HT-29 (cell line): ENCODE measurements around the gene SNTA1. TPM values are rescaled to one million over a fixed set of nuclear protein-coding genes. Genes with fewer than 3 reads are reported as not detected.
A peak's percentile ranks its signal among the peaks of the same experiment; 100 is the strongest.
"Not testable (repeated sequence)": the region's sequence is repeated elsewhere in the genome, so short reads cannot be mapped to it uniquely, and the experiment has no call there.

Experiments
- DNase-seq: peaks from one replicate; pipeline ENCODE4 v3.0.0-alpha.2; 2015; ENCODE audit warnings: low spot score
- total RNA-seq: library from RNA; depleted of rRNA; stranded (reverse); fragments of >200 nt; shearing (Covaris generic); gene quantifications from 2 replicates; pipeline ENCODE4 v1.2.3, GENCODE V29; 2014; rRNA removed

Gene SNTA1
- 0.42 and 1.2 TPM in 2 replicates for total RNA-seq

DNA sequence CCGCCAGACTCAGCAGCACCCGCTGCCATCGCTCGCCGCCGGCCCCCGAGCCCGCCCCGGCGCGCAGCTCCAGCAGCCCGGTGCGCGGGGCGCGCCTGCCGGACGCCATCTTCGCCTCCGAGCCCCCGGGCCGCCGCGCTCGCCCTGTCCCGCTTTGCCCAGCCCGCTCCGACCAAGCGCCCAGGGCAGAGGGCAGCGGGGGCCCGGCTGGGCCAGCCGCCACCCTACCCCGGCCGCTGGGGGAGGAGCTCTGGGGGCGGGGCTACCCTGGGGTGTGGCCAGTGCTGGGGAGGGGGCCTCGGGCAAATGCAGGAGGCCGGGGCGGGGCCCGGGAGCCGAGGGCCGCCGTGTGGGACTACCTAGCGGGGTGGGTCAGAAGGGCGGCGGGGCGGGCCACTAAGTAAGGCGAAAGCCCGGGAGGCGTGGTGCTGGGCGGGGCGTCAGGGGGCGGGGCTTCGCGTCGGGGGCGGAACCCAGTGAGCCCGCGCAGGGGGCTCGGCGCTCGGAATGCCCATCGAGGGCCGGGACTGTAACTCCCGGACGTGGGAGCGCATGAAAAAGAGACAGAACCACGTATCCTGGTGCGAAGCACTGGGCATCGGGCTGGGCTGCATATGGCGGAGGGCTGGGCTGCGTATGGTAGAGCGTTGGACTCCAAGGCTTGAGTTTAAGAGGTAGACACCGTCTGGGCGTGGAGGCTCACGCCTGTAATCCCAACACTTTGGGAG lies at the start of gene SNTA1:
SNTA1 (minus strand) TSS at position 252 of the 728 bp plus-strand sequence; CDS start at position 109, 143 bp downstream.
- DNase-seq: peak; percentile 75

DNA sequence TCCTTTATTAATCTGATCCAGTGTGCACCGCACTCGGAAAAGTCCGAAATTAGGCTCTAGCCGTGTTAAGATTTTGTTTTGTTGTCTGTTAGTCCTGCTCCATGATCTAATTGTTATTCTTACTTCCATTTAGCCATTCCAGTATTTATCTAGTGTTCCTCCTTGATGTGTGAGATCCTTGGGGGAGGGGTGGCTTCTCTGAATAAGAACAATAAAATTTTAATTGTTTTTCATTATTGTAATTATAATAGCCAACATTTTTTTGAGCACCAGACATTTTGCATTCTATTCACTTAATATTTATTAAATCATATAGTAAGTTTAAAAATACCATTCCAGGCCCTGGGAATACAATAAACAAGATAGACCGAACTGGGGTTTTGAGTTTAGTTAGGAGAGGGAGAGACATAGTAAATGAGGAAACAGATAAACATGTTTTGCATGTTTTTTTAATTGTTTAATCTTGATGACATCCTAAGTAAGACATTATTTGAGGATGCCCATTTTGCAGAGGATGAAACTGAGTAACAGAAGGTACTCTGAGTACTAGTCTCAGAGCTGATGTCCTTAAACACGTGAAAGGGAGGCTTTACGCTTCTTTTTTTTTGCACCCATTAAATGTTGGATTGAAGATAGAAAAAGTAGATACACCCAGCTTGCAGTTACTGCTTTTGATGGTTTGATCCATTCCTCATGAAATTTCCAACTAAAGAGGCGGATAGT lies 47.5 kb upstream of the SNTA1 start:
- DNase-seq: peak; percentile 31

DNA sequence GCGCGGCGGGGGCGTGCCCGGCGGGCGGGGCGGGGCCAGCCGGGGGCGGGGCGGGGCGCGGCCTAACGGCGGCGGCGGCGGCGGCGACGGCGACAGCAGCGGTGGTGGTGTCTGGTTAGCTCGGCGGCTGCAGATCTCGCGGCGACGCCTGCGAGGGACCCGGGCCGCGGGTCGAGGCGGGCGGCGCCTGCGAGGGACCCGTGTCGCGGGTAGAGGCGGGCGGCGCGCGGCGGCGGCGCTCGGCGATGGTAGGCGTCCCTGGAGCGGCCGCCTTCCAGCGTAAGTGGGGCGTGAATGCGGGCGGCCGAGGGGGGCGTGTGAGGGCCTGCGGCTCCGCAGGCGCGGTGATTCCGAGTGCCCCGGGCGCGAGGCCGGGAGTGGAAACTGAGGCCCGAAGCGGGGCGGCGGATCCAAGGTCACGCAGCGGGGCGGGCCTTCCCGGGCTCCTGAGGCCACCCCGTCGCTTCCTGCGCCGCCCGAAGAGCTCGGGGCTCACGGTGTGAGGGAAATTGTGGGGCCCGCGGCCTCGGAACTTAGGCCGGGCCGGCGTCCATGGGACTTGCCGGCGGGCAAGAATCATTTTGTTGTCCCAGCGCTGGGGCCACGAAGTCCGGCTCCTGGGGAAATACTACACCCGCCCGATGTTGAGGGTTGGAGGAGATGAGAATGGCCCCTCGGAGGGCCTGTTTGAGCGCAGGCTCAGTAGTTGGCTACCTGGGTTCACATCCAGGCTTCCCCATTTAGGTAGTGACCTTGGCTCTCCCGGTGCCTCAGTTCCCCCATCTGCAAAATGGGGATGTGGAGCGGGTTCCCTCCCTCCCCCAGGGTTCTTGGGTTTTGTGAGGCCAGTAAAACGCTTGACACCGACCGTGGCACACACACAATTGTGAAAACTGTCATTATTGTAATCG lies 46.7 kb upstream of the SNTA1 start, which contains the start of gene CBFA2T2:
CBFA2T2 (plus strand) TSS at position 74 of the 911 bp plus-strand sequence; CDS start at position 246, 172 bp downstream.
- peak; percentile 66 for DNase-seq

DNA sequence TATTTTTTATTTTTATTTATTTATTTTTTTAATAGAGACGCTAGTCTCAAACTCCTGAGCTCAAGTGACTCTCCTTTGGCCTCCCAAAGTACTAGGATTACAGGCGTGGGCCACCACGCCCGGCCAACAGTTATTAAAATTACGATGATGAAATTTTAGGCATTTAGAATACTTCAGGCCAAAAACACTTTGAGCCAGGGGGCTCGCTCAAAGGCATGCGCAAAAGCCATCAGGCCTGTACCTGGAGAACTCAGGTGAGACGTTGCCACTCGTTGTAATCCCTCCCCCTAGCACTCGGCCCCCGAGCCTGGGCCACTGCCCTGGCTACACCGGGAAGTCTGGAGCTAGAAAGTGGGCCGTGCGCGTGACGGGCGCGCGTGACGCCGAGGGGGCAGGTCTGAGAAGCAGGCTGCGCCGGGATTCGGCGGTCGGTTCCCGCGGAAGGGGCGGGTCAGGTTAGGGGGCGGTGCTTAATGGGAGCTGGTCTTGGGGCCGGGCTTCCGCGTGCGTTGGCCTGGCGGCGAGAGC lies 46.0 kb upstream of the SNTA1 start:
- DNase-seq: peak; percentile 100

DNA sequence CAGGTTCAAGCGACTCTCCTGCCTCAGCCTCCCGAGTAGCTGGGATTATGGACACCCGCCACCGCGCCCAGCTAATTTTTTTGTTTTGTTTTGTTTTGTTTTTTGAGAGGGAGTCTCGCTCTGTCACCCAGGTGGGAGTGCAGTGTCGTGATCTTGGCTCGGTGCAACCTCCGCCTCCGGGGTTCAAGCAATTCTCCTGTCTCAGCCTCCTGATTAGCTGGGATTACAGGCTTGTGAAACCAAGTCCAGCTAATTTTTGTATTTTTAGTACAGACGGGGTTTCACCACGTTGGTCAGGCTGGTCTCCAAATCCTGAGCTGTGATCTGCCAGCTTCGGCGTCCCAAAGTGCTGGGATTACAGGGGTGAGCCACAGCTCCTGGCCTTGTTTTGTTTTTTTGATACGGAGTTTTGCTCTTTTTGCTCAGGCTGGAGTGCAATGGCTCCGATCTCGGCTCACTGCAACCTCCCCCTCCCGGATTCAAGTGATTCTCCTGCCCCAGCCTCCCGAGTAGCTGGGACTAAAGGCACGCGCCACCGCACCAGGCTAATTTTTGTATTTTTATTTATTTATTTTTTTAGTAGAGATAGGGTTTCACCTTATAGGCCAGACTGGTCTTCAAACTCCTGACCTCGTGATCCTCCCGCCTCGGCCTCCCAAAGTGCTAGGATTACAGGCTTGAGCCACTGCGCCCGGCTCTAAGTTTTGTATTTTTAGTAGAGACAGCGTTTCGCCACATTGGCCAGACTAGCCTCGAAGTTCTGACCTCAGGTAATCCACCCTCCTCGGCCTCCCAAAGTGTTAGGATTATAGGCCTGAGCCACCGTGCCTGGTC lies 45.3 kb upstream of the SNTA1 start:
- DNase-seq: not testable (repeated sequence)

DNA sequence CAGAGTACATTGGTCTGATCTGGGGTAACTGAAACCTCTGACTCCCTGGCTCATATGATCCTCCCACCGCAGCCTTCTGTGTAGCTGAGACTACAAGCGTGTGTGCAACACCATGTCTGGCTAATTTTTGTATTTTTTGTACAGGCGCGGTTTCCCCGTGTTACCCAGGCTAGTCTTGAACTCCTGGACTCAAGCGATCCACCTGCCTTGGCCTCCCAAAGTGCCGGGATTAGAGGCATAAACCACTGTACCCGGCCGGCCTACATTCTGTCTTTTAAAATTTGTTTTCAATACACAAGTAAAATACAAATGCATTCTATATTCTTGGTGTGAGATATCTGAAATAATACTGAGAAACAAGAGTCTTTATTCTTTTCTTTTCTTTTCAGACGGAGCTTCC lies 44.6 kb upstream of the SNTA1 start:
- DNase-seq: no peak

DNA sequence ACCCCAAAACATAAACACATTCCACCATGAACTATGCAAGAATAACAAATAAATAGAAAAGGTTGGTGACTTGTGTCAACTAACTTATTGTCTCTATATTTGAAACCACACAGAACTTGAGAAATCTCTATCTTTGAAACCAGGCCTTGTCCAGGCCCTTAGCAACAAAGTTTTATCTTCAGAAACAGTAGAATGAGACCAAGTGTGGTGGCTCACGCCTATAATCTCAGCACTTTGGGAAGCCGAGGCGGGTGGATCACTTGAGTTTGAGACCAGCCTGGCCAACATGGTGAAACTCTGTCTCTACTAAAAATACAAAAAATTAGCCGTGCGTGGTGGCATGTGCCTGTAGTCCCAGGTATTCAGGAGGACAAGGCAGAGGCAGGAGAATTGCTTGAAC lies 39.6 kb upstream of the SNTA1 start:
- not testable (repeated sequence) for DNase-seq

DNA sequence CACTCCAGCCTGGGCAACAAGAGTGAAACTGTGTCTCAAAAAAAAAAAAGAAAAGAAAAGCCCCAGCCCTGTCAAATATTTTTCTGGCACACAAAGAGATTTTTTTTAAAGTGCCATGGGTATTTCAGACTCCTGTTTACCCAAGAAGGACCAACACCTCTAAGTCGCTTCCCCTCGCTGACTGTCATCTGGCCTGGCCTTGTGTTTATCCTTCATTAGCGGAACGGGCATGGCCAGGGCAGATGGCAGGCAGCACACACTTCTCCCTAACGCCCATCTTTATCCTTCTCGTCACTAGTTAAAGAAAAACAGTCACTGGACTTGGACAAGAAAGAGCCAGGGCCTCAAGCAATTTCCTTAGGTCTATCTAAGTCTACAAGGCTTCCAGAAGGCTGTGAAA lies 39.0 kb upstream of the SNTA1 start:
- DNase-seq: no peak

DNA sequence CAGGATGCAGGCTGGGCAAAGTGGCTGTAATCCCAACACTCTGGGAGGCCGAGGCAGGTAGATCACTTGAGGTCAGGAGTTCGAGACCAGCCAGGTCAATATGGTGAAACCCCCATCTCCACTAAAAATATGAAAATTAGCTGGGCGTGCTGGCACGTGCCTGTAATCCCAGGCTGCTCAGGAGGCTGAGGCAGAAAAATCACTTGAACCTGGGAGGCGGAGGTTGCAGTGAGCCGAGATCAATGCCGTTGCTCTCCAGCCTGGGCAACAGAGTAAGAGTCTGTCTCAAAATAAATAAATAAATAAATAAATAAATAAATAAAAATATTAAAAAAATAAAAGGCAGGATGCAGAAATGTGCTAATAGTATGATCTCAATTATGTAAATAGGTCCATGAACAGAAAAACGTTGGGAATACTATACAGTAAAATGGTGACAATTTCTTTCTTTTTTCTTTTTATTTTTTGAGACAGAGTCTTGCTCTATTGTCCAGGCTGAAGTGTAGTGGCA lies 37.9 kb upstream of the SNTA1 start:
- DNase-seq: no peak

DNA sequence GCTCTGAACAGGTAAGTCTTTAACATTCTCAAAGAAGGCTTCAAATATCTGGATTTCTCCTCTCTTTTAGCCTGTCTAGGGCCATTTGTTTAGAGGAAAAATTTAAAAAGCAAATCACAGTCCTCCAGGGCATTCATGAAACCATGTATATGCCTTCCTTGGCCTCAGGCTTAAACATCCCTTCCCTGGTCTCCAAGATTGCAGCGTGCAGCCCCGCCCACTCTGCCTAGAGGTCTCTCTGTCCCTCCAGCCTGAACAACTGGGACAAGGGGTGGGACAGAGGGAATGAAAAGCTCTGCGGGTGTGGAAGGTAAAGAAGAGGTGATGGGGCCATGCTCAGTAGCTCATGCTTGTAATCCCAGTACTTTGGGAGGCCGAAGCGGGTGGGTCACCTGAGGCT lies 36.5 kb upstream of the SNTA1 start:
- no peak for DNase-seq

DNA sequence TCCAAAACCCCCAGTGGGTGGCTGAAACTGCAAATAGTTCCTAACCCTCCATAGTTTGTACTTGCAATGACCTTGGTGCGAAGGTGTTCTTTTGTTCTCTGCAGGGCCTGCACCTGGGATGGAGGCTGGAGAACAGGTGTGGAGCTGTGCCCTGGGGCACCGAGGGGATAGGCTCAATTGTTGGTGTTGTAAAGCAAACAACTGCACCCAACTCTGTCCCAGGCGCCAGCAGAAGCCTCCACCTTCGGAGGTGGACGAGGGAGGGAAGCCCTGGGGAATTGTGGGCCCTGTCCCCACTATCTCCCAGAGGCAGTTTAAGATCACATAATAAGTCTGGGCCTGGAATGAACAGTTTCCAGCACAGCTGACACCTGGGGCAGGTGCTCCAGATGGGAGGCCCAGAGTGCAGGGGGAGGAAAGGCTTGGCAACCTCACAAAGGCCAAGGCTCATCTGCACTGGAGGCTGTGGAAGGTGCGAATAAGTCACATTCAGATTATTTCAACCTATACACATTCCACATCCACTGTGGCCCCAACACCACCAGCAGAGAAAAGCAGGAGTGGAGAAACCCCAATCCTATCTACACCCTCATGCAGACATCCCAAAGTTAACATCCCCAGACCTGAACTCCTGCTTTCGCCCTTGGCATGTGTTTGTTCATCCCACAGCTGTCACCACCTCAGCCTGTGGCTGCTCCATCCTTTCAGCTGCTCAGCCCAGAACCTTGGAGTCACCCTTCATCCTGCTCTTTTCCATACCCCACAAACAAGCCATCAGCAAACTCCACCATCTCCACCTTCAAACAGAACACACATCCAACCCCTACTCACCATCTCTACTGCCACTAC lies 34.0 kb upstream of the SNTA1 start:
- DNase-seq: no peak

DNA sequence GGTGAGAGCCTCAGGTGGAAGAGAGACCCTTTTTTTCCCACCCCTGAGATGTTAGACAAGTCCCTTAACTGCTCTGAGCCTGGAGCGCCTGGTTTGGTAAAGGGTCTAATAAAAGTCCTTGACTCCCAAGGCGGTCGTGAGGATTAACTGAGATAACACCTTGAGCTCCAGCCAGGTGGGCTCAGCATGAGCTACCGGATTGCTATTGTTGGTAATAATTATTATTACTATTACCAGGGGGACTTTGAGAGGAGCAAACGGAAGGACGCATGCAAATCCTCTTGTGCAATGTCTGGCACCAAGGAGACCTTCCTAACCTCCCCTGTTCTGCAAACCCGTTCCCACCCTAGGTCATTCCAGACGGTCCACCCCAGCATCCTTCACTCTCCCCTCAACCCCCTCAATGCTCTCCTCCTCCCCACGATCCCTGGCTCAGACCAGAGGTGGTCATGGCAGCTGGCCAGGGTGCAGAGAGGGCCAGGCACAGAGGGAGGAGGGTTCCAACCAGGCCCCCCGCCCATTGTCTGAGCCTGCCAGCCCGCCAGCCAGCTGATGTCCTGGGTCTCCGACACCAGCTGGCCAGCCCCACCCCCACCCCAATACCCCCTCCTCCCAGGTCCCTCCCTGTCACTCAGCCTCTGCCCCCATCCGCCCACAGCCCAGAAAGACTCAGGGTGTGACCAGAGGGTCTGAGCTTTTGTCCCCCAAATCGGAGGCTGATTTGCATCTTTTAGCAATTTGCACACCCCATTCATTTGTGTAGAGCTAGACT lies 32.0 kb upstream of the SNTA1 start:
- no peak for DNase-seq

DNA sequence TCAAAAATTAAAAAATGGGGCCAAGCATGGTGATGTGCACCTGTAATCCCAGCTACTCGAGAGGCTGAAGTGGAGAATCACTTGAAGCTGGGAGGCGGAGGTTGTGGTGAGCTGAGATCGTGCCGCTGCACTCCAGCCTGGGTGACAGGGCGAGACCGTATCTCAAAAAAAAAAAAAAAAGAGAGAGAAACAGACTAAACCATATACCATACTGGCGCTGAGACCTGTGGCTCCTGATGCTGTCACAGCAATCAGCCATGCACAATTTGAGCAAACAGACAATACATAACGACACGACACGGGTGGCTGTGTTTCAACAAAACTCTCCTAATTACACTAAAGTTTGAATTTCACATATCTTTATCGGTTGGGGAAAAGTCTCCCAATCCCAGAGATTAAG lies 31.4 kb upstream of the SNTA1 start:
- DNase-seq: no peak

DNA sequence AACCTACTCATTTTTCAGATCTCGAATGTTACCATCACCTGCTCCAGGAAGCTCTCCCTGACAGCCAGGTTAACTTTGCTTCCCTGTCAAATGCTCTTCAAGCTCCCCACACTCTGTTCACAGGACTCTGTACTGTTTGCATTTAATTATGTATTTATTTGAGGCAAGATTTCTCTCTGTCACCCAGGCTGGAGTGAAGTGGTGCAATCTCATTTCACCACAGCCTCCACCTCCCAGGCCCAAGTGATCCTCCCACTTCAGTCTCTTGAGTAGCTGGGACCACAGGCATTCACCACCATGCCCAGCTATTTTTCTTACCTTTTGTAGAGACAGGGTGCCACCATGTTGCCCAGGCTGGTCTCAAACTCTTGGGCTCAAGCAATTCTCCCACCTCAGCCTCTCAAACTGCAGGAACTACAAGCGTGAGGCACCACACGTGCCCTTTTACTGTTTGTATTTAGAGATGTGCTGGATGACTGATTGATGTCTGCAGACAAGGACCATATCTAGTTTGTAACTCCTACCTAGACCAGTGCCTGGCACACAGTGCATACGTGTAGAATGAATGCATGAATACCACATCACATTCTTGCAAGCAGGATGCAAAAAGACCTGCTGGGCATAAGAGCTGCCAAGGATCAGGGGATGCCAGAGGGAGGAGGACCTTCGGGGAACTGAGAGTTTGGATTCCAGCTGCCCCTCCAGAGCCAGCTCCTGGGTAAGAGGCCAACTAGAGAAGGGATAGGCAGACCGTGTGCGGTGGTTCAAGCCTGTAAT lies 30.7 kb upstream of the SNTA1 start:
- DNase-seq: no peak

DNA sequence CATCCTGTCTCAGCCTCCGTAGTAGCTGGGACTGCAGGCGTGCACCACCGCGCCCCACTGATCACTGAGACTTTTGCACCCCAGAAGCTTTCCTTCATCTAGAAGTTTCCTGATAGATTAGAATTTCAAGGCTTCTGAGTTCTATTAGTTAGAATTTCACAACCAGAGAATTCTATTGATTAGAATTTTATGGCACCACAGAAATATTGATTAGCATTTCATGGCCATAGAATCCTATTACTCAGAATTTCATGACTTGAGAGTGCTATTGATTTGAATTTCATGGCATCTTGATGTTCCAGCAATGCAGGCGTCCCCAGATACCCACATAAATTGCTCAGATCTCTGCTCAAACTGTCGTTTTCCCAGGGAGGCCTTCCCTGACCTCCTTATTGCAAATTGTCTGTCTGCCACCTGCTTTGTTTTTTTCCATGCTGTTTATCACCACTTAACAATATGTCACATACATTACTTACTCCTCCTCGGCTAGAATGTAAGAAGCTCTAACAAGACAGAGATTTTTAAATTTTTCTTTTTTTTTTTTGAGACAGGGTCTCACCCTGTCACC lies 29.4 kb upstream of the SNTA1 start:
- no peak for DNase-seq

DNA sequence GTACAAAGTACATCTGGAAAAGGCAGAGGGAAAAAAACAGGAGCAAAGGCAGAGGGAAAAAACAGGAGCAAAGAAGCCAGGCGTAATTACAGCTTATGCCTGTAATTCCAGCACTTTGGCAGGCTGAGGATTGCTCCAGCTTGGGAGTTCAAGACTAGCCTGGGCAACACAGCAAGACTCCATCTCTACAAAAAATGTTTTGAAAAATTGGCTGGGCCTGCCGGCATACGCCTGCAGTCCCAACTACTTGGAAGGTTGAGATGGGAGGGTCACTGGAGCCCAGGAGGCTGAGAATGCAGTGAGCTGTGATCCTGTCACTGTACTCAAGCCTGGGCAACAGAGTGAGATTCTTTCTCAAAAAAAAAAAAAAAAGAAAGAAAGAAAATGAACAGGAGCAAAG lies 27.3 kb upstream of the SNTA1 start:
- no peak for DNase-seq

DNA sequence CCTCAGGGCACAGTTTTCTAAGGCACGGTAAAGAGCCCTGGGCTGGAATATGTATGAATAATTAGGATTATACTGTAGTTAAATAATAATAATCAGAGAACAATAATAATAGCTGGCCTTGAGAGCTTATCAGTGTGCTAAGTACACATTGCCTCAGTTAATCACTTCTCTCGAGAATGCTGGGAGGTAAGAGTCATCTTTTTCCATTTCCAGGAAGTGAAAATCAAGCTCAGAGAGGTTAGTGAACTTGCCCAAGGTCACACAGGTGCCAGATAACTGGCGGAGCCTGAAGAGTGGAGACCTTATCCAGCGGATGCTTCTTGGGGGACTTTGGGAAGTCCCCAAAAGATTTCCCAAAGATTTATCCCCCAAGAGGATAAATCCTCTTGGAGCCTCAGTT lies 26.9 kb upstream of the SNTA1 start:
- DNase-seq: no peak

DNA sequence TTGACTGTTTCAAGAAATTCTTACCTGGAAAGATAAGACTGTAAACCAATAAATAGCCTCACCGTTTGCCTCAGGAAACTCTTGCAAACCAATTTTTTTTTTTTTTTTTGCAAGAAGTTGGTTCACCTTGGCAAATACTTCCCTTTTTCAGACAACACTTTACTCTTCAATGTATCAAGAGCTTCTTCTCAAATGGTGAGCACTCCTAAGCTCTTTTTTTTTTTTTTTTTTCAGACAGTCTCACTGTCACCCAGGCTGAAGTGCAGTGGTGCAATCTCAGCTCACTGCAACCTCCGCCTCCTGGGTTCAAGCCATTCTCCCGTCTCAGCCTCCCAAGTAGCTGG lies 22.7 kb upstream of the SNTA1 start:
- DNase-seq: no peak
